ENCODE measurements around the gene LRCOL1.

- TF ChIP-seq, protein P1, sequence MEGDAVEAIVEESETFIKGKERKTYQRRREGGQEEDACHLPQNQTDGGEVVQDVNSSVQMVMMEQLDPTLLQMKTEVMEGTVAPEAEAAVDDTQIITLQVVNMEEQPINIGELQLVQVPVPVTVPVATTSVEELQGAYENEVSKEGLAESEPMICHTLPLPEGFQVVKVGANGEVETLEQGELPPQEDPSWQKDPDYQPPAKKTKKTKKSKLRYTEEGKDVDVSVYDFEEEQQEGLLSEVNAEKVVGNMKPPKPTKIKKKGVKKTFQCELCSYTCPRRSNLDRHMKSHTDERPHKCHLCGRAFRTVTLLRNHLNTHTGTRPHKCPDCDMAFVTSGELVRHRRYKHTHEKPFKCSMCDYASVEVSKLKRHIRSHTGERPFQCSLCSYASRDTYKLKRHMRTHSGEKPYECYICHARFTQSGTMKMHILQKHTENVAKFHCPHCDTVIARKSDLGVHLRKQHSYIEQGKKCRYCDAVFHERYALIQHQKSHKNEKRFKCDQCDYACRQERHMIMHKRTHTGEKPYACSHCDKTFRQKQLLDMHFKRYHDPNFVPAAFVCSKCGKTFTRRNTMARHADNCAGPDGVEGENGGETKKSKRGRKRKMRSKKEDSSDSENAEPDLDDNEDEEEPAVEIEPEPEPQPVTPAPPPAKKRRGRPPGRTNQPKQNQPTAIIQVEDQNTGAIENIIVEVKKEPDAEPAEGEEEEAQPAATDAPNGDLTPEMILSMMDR (IDR thresholded peaks at IDR 0.05), result no peak
- TF ChIP-seq POLR2A (IDR thresholded peaks at IDR 0.05), result no peak
Observed at GRCh38 chr12:132618683-132619043, 8.3 kb upstream of the LRCOL1 start, which contains the start of gene P2RX2.
